Dedifferentiated amniotic fluid mesenchymal stem cell (primary cell): ENCODE measurements around the gene PARD3.

Experiments
- DNase-seq: peaks from one replicate; pipeline ENCODE4 v3.0.0-alpha.2; 2016; ENCODE audit errors: extremely low spot score

Gene PARD3

DNA sequence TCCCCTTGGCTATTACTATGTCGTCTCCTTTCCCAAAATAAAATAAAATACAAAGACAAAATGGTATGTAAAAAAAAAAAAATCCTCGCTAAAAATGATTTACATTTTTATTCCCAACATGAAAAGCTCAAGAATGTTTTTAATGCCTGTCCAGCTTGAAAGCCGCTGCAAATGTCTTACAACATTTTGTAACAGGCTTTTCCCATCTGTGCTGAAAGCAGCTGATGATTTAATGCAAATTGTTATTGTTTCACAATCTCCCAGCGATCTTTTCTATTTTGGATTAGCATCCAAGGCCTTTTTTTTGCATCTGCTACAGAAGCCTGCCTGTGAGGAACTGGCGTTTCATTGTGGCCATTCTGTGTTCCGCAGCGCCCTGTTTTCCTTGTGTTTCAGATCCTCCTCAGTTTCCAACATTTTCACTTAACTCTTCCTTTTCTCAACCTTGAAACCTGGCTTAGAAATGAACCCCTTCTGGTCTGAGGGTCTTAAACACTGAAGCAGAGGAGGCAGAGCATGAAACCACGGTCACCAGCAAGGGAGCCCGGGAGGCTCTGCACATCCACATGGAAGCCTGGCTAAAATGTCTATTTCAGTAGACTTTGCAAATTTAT lies 712.1 kb downstream of the PARD3 start:
- peak; percentile 31 for DNase-seq

- no peak for DNase-seq
Measured at GRCh38 chr10:34102237-34102673, 712.8 kb downstream of the PARD3 start.

GRCh38 chr10:34101001-34101400 lies 714.1 kb downstream of the PARD3 start:
- DNase-seq = no peak

GRCh38 chr10:34098821-34099567 lies 716.1 kb downstream of the PARD3 start:
- DNase-seq = no peak

- DNase-seq = no peak
Measured at GRCh38 chr10:34097682-34098081, 717.4 kb downstream of the PARD3 start.

DNA sequence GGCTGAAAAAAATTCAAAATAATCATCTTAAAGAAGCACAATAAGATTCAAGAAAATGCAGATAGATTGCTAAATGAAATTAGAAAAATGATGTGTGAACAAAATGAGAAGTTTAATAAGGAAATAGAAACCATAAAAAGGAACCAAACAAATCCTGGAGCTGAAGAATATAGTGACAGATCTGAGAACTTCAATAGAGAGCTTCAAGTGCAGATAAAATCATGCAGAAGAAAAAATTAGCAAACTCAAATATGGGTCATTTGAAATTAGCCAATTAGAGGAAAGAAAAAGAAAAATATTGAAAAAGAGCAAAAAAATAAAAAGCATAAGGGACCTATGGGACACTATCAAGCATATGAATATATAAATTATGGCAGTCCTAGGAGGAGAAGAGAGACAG lies 720.1 kb downstream of the PARD3 start:
- DNase-seq = no peak

- DNase-seq = no peak
Measured at GRCh38 chr10:34094146-34094696, 720.9 kb downstream of the PARD3 start.

- DNase-seq = no peak
Measured at GRCh38 chr10:34092891-34093290, 722.2 kb downstream of the PARD3 start.

DNA sequence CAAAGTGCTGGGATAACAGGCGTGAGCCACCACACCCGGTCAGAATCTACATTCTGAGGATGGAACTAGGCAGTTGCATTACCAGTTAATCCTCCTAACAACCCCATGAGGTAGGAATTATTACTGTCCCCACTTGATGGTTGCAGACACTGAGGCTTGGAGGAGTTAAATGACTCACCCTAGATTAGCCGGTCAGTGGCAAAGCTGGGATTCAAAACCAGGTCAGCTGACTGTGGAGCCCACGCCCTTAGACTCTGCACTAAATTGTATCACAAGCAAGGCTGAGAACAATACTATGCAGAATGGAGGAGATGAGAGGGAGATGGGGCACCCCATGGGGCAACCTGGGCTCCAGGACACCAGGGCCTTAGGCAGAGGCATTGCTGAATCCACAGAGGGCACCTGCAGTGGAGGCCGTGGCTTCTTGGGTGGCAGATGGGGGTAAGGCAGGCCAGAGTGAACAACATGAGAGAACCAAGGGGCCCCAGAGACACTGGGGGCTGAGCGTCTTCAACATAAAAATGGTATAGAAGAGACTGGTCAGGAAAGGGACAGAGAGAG lies 723.4 kb downstream of the PARD3 start:
- DNase-seq = no peak

DNA sequence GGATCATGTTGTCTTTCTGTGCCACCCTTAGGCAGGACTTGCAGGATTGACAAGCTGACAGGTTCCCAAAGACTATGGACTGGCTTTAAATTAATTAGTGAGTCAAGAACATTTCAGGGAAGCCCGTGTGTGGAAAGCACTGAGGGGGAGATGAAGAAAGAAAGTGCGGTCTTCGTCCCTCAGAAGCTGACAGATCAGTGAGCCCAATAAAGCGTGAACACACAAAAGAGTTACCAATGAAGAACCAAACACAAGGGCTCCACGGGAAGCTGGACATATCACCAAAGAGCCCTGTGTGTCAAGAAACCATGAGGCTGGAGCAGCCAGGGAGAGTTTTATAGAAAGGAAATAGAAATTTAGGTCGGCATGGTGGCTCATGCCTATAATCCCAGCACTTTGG lies 725.8 kb downstream of the PARD3 start:
- DNase-seq = no peak

- DNase-seq = no peak
Measured at GRCh38 chr10:34088208-34088794, 726.8 kb downstream of the PARD3 start.

DNA sequence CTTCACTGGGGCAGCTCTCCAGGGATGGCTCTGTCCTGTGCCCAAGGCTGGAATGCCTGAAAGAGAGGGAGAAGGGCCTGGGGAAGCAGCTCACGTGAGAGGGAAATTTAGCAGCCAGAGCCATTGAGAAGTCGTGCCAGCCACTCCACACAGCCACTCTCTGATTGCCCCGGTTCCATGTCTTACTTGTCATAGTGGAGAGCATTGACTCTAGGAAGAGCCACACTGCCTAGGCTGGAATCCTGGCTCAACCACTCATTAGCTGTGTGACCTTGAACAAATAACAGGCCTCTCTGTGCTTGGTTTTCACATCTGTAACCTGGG lies 728.0 kb downstream of the PARD3 start:
- DNase-seq = no peak

- no peak for DNase-seq
Measured at GRCh38 chr10:34083567-34083966, 731.5 kb downstream of the PARD3 start.

DNA sequence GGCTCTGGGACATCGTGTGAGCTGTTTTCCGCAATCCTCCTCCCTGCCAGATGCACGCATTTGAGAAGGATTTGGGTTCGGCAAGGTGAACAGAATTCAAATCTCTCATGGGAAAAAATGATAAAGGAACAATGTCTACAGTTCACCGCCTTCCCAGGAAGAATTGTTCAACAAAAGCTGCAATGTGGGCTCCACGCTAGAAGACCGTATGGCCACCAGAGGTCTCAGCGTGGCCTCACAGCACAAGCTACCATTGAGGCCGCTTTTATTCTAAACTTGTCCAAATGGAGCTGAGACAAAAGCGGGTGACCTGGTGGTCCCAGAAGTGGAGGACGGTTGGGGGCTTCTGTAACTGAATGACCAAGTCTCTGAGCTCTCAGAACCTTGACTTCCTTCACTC lies 733.1 kb downstream of the PARD3 start:
- no peak for DNase-seq

DNA sequence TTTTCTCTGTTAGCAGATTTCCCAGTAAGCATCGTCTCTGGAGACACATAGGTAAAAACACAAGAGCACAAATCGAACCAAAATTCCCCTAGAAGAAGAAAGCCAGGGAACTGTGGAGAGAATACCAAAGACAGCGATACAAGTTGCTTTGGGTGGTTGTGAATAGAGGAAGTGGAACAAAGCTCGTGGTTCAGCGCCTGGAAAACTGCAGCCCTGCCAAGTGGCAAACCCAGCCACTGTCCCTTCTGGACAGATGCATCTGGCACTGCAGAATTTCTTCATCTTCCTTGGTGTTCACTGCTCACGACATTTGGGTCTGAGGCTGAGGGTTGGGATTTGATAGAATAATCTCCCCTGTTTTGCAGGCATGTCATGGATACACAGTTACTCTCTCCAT lies 733.8 kb downstream of the PARD3 start:
- no peak for DNase-seq

- DNase-seq = no peak
Measured at GRCh38 chr10:34080485-34081346, 734.4 kb downstream of the PARD3 start.

DNA sequence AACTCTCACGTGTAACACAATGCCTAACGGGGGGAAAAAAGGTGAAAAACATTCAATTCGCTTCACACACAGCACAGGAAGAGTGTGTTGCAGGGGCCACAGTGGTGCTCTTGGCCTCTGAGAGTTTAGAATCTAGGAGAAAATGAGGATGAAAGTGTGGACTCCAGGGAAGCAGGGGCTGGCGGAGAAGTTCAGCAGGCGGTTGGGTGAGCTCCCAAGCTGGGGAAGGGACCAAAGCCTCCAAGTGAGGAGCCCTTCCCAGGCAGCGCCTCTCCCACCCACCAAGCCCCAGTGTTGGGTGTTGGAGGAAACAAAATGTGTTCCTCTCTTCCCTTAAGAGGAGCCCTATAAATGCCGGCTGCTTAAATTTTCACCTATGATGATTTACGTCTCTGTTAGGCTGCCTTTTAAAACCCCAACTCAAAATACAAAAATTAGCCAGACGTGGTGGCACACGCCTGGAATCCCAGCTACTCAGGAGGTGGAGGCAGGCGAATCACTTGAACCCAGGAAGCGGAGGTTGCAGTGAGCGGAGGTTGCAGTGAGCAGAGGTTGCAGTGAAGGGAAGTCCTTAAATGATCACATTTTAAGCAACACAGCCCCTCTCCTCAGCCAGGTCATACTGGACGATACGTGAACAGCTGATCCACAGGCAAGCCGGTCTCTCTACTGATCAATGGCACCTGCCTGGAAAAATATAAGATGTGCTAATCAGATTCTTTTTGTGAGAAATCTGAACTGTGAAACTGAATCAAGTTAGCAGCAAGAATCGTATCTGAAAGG lies 735.2 kb downstream of the PARD3 start:
- no peak for DNase-seq

DNA sequence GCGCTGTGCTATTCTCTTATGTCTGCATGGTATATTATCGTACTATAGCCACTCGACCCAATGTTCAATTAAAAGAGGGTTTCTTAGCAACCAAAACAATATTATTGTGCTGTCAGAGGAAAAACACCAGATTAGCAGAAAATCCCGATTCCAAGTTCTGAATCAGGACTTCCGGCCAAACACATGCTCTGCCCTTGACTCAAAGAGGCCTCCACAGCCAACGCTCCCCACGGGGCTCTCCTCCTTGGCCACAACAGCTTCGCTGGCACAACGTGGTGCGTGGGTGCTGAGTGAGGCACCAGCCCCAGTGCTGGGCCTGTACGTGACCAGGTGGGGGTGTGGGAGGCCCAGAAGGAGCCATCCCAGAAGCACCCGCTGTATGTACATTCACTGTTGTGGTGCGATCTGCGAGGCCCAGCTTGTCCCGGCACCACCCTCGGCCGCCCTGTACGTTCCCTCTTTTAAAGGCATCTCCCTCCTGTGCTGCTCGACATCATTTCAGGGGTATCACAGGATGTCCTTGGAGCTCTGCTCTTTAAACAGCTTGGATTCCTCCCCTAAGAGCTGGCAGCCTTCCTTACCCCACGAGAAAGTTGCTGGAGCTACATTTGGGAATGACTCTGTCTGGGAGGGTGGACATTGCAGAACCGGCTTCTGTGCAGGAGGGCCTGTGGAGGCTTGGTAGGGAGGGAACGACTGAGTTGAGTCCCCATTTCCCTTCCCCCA lies 736.2 kb downstream of the PARD3 start:
- DNase-seq = no peak

GRCh38 chr10:34078017-34078744 lies 736.9 kb downstream of the PARD3 start:
- no peak for DNase-seq

GRCh38 chr10:34076443-34076842 lies 738.7 kb downstream of the PARD3 start:
- DNase-seq = no peak
